ENCODE results near the gene CASKIN2.

The CASKIN2 gene

DNA sequence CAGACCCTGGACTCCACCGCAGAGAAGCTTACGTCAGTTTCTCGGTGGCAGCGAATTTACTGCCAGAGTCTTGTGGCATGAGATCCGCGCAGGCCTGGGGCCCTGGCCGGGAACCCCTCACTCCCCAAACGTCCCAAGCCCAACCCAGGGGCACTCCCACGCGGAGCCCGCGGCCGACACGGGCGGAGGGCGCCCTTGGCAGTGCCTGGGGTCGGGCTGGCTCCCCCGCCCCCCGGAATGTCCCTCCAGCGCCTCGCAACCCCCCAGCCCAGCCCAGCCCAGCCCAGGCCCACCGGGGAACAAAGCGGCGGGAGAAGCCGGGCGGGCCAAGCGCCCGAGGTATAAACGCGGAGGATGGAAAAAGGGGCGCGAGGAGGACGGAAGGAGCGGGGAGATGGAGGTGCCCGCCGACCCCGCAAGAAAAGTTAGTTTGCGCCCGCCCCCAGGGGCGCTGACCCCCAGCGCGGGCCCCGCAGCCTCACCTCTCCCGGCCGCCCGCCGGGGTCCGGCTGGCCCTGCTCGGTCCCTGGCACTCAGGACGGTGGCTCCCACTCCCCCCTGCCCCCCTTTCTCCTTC is 330 bp downstream of the CASKIN2 start:
- Histone ChIP-seq H3K4me3 (ENCODE audit: low read length) (peak overlapping the region; percentile 93), H3K27ac (ENCODE audit: low read depth, low read length) (no peak overlapping the region), H3K79me2 (ENCODE audit: control insufficient read depth, low read length) (peaks cover 20% of the 10 kb centered on the region), H3K9me2 (replicated peaks; ENCODE audit: control insufficient read depth, low read length) (no peaks in the 10 kb centered on the region), H3K4me1 (ENCODE audit: control insufficient read depth, low read length) (peaks cover 30% of the 10 kb centered on the region), H3K9me3 (ENCODE audit: control insufficient read depth, insufficient read depth, low read length) (no peaks in the 10 kb centered on the region), H3K27me3 (ENCODE audit: control insufficient read depth, low read length) (peaks cover 17% of the 10 kb centered on the region), H4K20me1 (ENCODE audit: control insufficient read depth, insufficient read depth, low read depth, low read length) (peaks cover 5% of the 10 kb centered on the region; the same call in 1 of the 2 replicates), H3K4me2 (ENCODE audit: low read length) (peak overlapping the region; percentile 81), H3K36me3 (ENCODE audit: control insufficient read depth, low read length) (peaks cover 18% of the 10 kb centered on the region), H3F3A (ENCODE audit: control insufficient read depth, insufficient read depth) (no peaks in the 10 kb centered on the region; the same call in 1 of the 2 replicates)
- 0 out of 2 replicates have a peak, but pooled peaks have one; percentile 74 for TF ChIP-seq EZH2phosphoT487 (IDR thresholded peaks at IDR 0.05; ENCODE audit: borderline replicate concordance, low read length)
- TF ChIP-seq CTCF (IDR thresholded peaks at IDR 0.05; ENCODE audit: low read depth, low read length, poor library complexity, severe bottlenecking): no peak

DNA sequence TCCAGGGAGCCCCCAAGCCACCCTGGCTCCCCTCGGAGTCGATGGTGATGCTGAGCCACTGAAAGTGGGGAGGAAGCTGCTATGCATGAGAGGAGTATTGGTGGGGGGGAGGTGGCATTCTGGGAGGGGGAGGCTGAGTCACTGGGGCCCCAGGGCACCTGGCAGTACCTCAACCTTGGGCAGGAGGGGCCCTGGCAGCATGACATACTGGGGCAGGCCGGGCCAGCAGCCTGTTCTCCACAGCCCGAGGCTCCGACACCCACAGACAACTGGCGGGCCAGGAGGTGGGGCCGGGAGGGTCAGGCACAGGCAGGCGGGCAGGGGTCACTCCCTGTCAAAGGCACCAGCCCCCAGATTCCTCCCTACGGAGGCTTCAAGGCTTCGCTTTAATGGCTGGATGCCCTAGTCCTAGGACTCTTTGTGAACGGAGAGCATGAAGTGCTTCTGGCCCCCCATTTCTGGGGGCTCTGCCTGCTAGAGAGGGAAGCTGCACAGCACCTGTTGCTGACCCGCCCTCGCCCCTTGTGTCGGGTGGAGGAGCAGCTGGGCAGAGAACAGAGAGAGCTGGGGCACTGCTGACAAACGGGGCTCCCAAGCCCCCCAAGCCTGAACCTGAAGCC is 928 bp downstream of the CASKIN2 start:
- H4K20me1 ChIP-seq (ENCODE audit: control insufficient read depth, insufficient read depth, low read depth, low read length): peaks cover 5% of the 10 kb centered on the region; the same call in 1 of the 2 replicates
- peaks cover 15% of the 10 kb centered on the region for H3K36me3 ChIP-seq (ENCODE audit: control insufficient read depth, low read length)
- no peaks in the 10 kb centered on the region; the same call in 1 of the 2 replicates for H3F3A ChIP-seq (ENCODE audit: control insufficient read depth, insufficient read depth)
- H3K9me3 ChIP-seq (ENCODE audit: control insufficient read depth, insufficient read depth, low read length): no peaks in the 10 kb centered on the region
- no peak overlapping the region for H3K27ac ChIP-seq (ENCODE audit: low read depth, low read length)
- no peaks in the 10 kb centered on the region for H3K9me2 ChIP-seq (replicated peaks; ENCODE audit: control insufficient read depth, low read length)
- H3K79me2 ChIP-seq (ENCODE audit: control insufficient read depth, low read length): peaks cover 20% of the 10 kb centered on the region
- peaks cover 30% of the 10 kb centered on the region for H3K4me1 ChIP-seq (ENCODE audit: control insufficient read depth, low read length)
- peak overlapping the region; percentile 93 for H3K4me3 ChIP-seq (ENCODE audit: low read length)
- H3K27me3 ChIP-seq (ENCODE audit: control insufficient read depth, low read length): peaks cover 17% of the 10 kb centered on the region
- H3K4me2 ChIP-seq (ENCODE audit: low read length): peak overlapping the region; percentile 81
- TF ChIP-seq EZH2phosphoT487 (IDR thresholded peaks at IDR 0.05; ENCODE audit: borderline replicate concordance, low read length): no peak; the same call in 1 of the 2 replicates
- no peak for TF ChIP-seq CTCF (IDR thresholded peaks at IDR 0.05; ENCODE audit: low read depth, low read length, poor library complexity, severe bottlenecking)

DNA sequence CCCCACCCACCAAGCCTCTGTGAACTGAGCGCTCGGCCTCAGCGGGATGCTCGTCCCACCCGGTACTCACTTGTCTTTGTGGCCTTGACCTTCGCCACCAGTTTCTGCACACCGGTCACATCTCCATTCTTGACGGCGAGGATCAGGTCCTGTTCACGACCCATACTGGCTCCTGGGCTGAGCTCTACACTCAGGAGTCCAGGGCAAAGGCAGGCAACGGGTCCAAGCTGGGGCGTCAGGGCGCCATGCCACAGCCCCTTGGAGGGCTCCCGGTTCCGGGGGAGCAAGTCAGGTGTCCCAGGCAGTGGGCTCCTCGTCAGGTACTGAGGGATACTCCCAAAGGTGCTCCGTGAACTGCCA is 1.7 kb downstream of the CASKIN2 start:
- no peaks in the 10 kb centered on the region for H3K9me3 ChIP-seq (ENCODE audit: control insufficient read depth, insufficient read depth, low read length)
- no peak overlapping the region for H3K4me2 ChIP-seq (ENCODE audit: low read length)
- peaks cover 8% of the 10 kb centered on the region for H3K36me3 ChIP-seq (ENCODE audit: control insufficient read depth, low read length)
- no peaks in the 10 kb centered on the region; the same call in 1 of the 2 replicates for H3F3A ChIP-seq (ENCODE audit: control insufficient read depth, insufficient read depth)
- TF ChIP-seq CTCF (IDR thresholded peaks at IDR 0.05; ENCODE audit: low read depth, low read length, poor library complexity, severe bottlenecking) (no peak), EZH2phosphoT487 (IDR thresholded peaks at IDR 0.05; ENCODE audit: borderline replicate concordance, low read length) (no peak)
- no peak overlapping the region for H3K27ac ChIP-seq (ENCODE audit: low read depth, low read length)
- no peak overlapping the region for H3K4me3 ChIP-seq (ENCODE audit: low read length)
- peaks cover 17% of the 10 kb centered on the region for H3K27me3 ChIP-seq (ENCODE audit: control insufficient read depth, low read length)
- peaks cover 19% of the 10 kb centered on the region for H3K79me2 ChIP-seq (ENCODE audit: control insufficient read depth, low read length)
- H4K20me1 ChIP-seq (ENCODE audit: control insufficient read depth, insufficient read depth, low read depth, low read length): peaks cover 5% of the 10 kb centered on the region; the same call in 1 of the 2 replicates
- H3K4me1 ChIP-seq (ENCODE audit: control insufficient read depth, low read length): peaks cover 28% of the 10 kb centered on the region
- H3K9me2 ChIP-seq (replicated peaks; ENCODE audit: control insufficient read depth, low read length): no peaks in the 10 kb centered on the region
